ENCODE measurements around the gene STXBP5L. TPM values are rescaled to one million over a fixed set of nuclear protein-coding genes. Genes with fewer than 3 reads are reported as not detected.

The STXBP5L gene
- total RNA-seq, 2 experiments from 2014 or later, result not detected

- Mint-ChIP-seq H3K36me3 (no peaks in the 10 kb centered on the region), H3K4me3 (no peak overlapping the region), H3K27me3 (no peaks in the 10 kb centered on the region), H3K27ac (no peak overlapping the region), H3K4me1 (no peaks in the 10 kb centered on the region), H3K9me3 (ENCODE audit: low read depth) (peaks cover 10% of the 10 kb centered on the region)
- DNase-seq, result no peak
- ATAC-seq, result no peak
- CTCF ChIA-PET, result no interaction called here
These were observed 21.0 kb downstream of the STXBP5L start for GRCh38 chr3:120928991-120929390.

- Mint-ChIP-seq H3K9me3 (ENCODE audit: low read depth) (peaks cover 5% of the 10 kb centered on the region), H3K27ac (no peak overlapping the region), H3K36me3 (no peaks in the 10 kb centered on the region), H3K4me3 (no peak overlapping the region), H3K4me1 (no peaks in the 10 kb centered on the region), H3K27me3 (no peaks in the 10 kb centered on the region)
- ATAC-seq (no peak), DNase-seq (no peak)
- CTCF ChIA-PET, result no interaction called here
These were observed 23.6 kb downstream of the STXBP5L start for GRCh38 chr3:120931593-120931992.

GRCh38 chr3:120956143-120956542 lies 48.1 kb downstream of the STXBP5L start:
- Mint-ChIP-seq H3K36me3 (no peaks in the 10 kb centered on the region), H3K9me3 (ENCODE audit: low read depth) (peaks cover 2% of the 10 kb centered on the region)

GRCh38 chr3:120982608-120983320 lies 74.8 kb downstream of the STXBP5L start:
- H3K27ac Mint-ChIP-seq, result no peak overlapping the region
- no peaks in the 10 kb centered on the region for H3K27me3 Mint-ChIP-seq
- H3K36me3 Mint-ChIP-seq, result peaks cover 1% of the 10 kb centered on the region
- no peaks in the 10 kb centered on the region for H3K4me1 Mint-ChIP-seq
- H3K9me3 Mint-ChIP-seq (ENCODE audit: low read depth), result peaks cover 5% of the 10 kb centered on the region
- H3K4me3 Mint-ChIP-seq, result no peak overlapping the region
- DNase-seq, result no peak
- no peak for ATAC-seq
- CTCF ChIA-PET, result no interaction called here

More at GRCh38 chr3:120956143-120956542, 48.1 kb downstream of the STXBP5L start:
- ATAC-seq (no peak), DNase-seq (no peak)
- H3K4me1 Mint-ChIP-seq, result no peaks in the 10 kb centered on the region
- no peaks in the 10 kb centered on the region for H3K27me3 Mint-ChIP-seq
- CTCF ChIA-PET, result no interaction called here
- H3K4me3 Mint-ChIP-seq, result no peak overlapping the region
- H3K27ac Mint-ChIP-seq, result no peak overlapping the region

- CTCF ChIA-PET, result no interaction called here
- Mint-ChIP-seq H3K4me1 (no peaks in the 10 kb centered on the region), H3K36me3 (peaks cover 1% of the 10 kb centered on the region), H3K27me3 (no peaks in the 10 kb centered on the region), H3K9me3 (ENCODE audit: low read depth) (peaks cover 5% of the 10 kb centered on the region), H3K27ac (no peak overlapping the region), H3K4me3 (no peak overlapping the region)
- DNase-seq, result no peak
- ATAC-seq, result no peak
These were observed 75.3 kb downstream of the STXBP5L start for GRCh38 chr3:120983321-120983665.

- Mint-ChIP-seq H3K27me3 (no peaks in the 10 kb centered on the region), H3K9me3 (ENCODE audit: low read depth) (peaks cover 5% of the 10 kb centered on the region), H3K4me1 (no peaks in the 10 kb centered on the region), H3K36me3 (peaks cover 1% of the 10 kb centered on the region), H3K27ac (no peak overlapping the region), H3K4me3 (no peak overlapping the region)
- DNase-seq (no peak), ATAC-seq (no peak)
- CTCF ChIA-PET, result no interaction called here
These were observed 75.8 kb downstream of the STXBP5L start for GRCh38 chr3:120983841-120984240.

- Mint-ChIP-seq H3K4me3 (no peak overlapping the region), H3K4me1 (no peaks in the 10 kb centered on the region), H3K9me3 (ENCODE audit: low read depth) (peaks cover 2% of the 10 kb centered on the region), H3K27me3 (no peaks in the 10 kb centered on the region), H3K36me3 (no peaks in the 10 kb centered on the region), H3K27ac (no peak overlapping the region)
- DNase-seq (no peak), ATAC-seq (no peak)
- CTCF ChIA-PET, result no interaction called here
These were observed 77.2 kb downstream of the STXBP5L start for GRCh38 chr3:120985242-120985641.

GRCh38 chr3:120988994-120989393 lies 81.0 kb downstream of the STXBP5L start:
- Mint-ChIP-seq H3K4me3 (no peak overlapping the region), H3K4me1 (no peaks in the 10 kb centered on the region), H3K27me3 (no peaks in the 10 kb centered on the region), H3K9me3 (ENCODE audit: low read depth) (peaks cover 2% of the 10 kb centered on the region), H3K27ac (no peak overlapping the region), H3K36me3 (no peaks in the 10 kb centered on the region)
- DNase-seq, result no peak
- CTCF ChIA-PET, result no interaction called here
- no peak for ATAC-seq

GRCh38 chr3:121018917-121019321 lies 110.9 kb downstream of the STXBP5L start:
- no peaks in the 10 kb centered on the region for H3K36me3 Mint-ChIP-seq
- DNase-seq (no peak), ATAC-seq (no peak)
- H3K4me3 Mint-ChIP-seq, result no peak overlapping the region
- peaks cover 2% of the 10 kb centered on the region for H3K9me3 Mint-ChIP-seq (ENCODE audit: low read depth)
- CTCF ChIA-PET, result no interaction called here
- no peaks in the 10 kb centered on the region for H3K4me1 Mint-ChIP-seq
- H3K27ac Mint-ChIP-seq, result no peak overlapping the region
- no peaks in the 10 kb centered on the region for H3K27me3 Mint-ChIP-seq

GRCh38 chr3:121063628-121064027 lies 155.6 kb downstream of the STXBP5L start:
- Mint-ChIP-seq H3K9me3 (ENCODE audit: low read depth) (peaks cover 4% of the 10 kb centered on the region), H3K4me1 (no peaks in the 10 kb centered on the region), H3K27me3 (no peaks in the 10 kb centered on the region)

GRCh38 chr3:121064121-121064520 lies 156.1 kb downstream of the STXBP5L start:
- Mint-ChIP-seq H3K27me3 (no peaks in the 10 kb centered on the region), H3K4me3 (no peak overlapping the region), H3K36me3 (no peaks in the 10 kb centered on the region), H3K9me3 (ENCODE audit: low read depth) (peaks cover 4% of the 10 kb centered on the region), H3K27ac (no peak overlapping the region), H3K4me1 (no peaks in the 10 kb centered on the region)
- DNase-seq (no peak), ATAC-seq (no peak)
- CTCF ChIA-PET, result no interaction called here

More at GRCh38 chr3:121063628-121064027, 155.6 kb downstream of the STXBP5L start:
- Mint-ChIP-seq H3K4me3 (no peak overlapping the region), H3K27ac (no peak overlapping the region), H3K36me3 (no peaks in the 10 kb centered on the region)
- DNase-seq, result no peak
- no peak for ATAC-seq
- CTCF ChIA-PET, result no interaction called here

- H3K27me3 Mint-ChIP-seq, result no peaks in the 10 kb centered on the region
- no peaks in the 10 kb centered on the region for H3K9me3 Mint-ChIP-seq (ENCODE audit: low read depth)
- H3K27ac Mint-ChIP-seq, result no peak overlapping the region
- H3K36me3 Mint-ChIP-seq, result no peaks in the 10 kb centered on the region
- no peak overlapping the region for H3K4me3 Mint-ChIP-seq
- no peak for DNase-seq
- CTCF ChIA-PET, result no interaction called here
- H3K4me1 Mint-ChIP-seq, result no peaks in the 10 kb centered on the region
- no peak for ATAC-seq
These were observed 164.1 kb downstream of the STXBP5L start for GRCh38 chr3:121072133-121072532.

- H3K9me3 Mint-ChIP-seq (ENCODE audit: low read depth), result peaks cover 2% of the 10 kb centered on the region
- no peak for ATAC-seq
These were observed 165.0 kb downstream of the STXBP5L start for GRCh38 chr3:121073011-121073410.

GRCh38 chr3:121075191-121075590 lies 167.2 kb downstream of the STXBP5L start:
- H3K4me1 Mint-ChIP-seq, result no peaks in the 10 kb centered on the region
- DNase-seq (no peak), ATAC-seq (no peak)
- H3K36me3 Mint-ChIP-seq, result no peaks in the 10 kb centered on the region
- CTCF ChIA-PET, result no interaction called here
- H3K9me3 Mint-ChIP-seq (ENCODE audit: low read depth), result peaks cover 2% of the 10 kb centered on the region
- no peak overlapping the region for H3K27ac Mint-ChIP-seq
- H3K27me3 Mint-ChIP-seq, result no peaks in the 10 kb centered on the region
- H3K4me3 Mint-ChIP-seq, result no peak overlapping the region

More at GRCh38 chr3:121073011-121073410, 165.0 kb downstream of the STXBP5L start:
- H3K4me3 Mint-ChIP-seq, result no peak overlapping the region
- CTCF ChIA-PET, result no interaction called here
- H3K27me3 Mint-ChIP-seq, result no peaks in the 10 kb centered on the region
- H3K36me3 Mint-ChIP-seq, result no peaks in the 10 kb centered on the region
- no peak overlapping the region for H3K27ac Mint-ChIP-seq
- H3K4me1 Mint-ChIP-seq, result no peaks in the 10 kb centered on the region
- no peak for DNase-seq

All from activated CD8-positive, alpha-beta memory T cell treated with anti-CD3 and anti-CD28 coated beads, Interleukin-2, amount 10 ng/mL, durations not matched to agents 7 days and 5 days (primary cell).